Sigmoid colon (tissue), 7 donors: ENCODE data around the gene OPCML. TPM values are rescaled to one million over a fixed set of nuclear protein-coding genes. Genes with fewer than 3 reads are reported as not detected.

Experiments
- DNase-seq: peaks from one replicate; pipeline ENCODE4 v3.0.0-alpha.2; 2019
- H3K27ac ChIP-seq, 4 donors: fragments of 200-600 bp; sonication (generic); one replicate each; pipeline ENCODE4 v1.5.1; 2016 to 2019; ENCODE audit warnings: mild to moderate bottlenecking in 1 of 4
- H3K27me3 ChIP-seq, 3 donors: fragments of 200-600 bp; sonication (generic); one replicate each; pipeline ENCODE4 v1.5.1; 2019; ENCODE audit warnings: mild to moderate bottlenecking in 1 of 3
- H3K36me3 ChIP-seq, 4 donors: fragments of 200-600 bp; sonication (generic); one replicate each; pipeline ENCODE4 v1.5.1; 2016 to 2019
- H3K4me1 ChIP-seq, 4 donors: fragments of 200-600 bp; sonication (generic); one replicate each; pipeline ENCODE4 v1.5.1; 2017 to 2019
- H3K4me3 ChIP-seq, 4 donors: fragments of 200-600 bp; sonication (generic); one replicate each; pipeline ENCODE4 v1.5.1; 2017 to 2019; ENCODE audit warnings: mild to moderate bottlenecking in 2 of 4, moderate library complexity in 1 of 4
- H3K9me3 ChIP-seq, 4 donors: fragments of 200-600 bp in 3 of 4; sonication (generic) in 3 of 4; one replicate each; pipeline versions ENCODE4 v1.5.1 to v1.6.1; 2013 to 2019
- CTCF ChIP-seq, 4 experiments: fragments of 450-650 bp in 3 of 4; fragments of 200-600 bp in 1 of 4; IDR thresholded peaks; one replicate each; pipeline ENCODE4 v1.5.1; 2016 to 2019; ENCODE audit warnings: antibody characterized with exemption in 4 of 4, mild to moderate bottlenecking in 3 of 4, moderate library complexity in 2 of 4
- EP300 ChIP-seq, 4 donors: sonication (generic); formaldehyde crosslinking; IDR thresholded peaks; one replicate each; pipeline ENCODE4 v1.6.1; 2017; ENCODE audit warnings: antibody characterized with exemption in 4 of 4
- POLR2A ChIP-seq, 2 donors: fragments of 450-650 bp; IDR thresholded peaks; one replicate each; pipeline ENCODE4 v1.6.1; 2016; ENCODE audit warnings: antibody characterized with exemption in 2 of 2, mild to moderate bottlenecking in 2 of 2, moderate library complexity in 2 of 2
- POLR2AphosphoS5 ChIP-seq, 4 donors: sonication (generic); formaldehyde crosslinking; IDR thresholded peaks; one replicate each; pipeline ENCODE4 v1.6.1; 2017; ENCODE audit warnings: antibody characterized with exemption in 4 of 4
- WGBS, 2 donors: extraction: QIAGEN DNeasy Blood & Tissue Kit; methylation state at CpG; one replicate each; pipeline ENCODE4 v1.1.7; 2013; 5-methylcytosine and 5-hydroxymethylcytosine counted together
- intact Hi-C: fragments of 100-400 bp; cut with DNase I; formaldehyde crosslinking; loops from one replicate; pipeline ENCODE4 v1.15.1; 2023
- polyA plus RNA-seq, 3 donors: library from polyadenylated mRNA; stranded (reverse); fragments of 200-250 nt; gene quantifications; one replicate each; pipeline ENCODE4 v1.2.3, GENCODE V29; 2013
- total RNA-seq, 4 donors: library from RNA; depleted of rRNA; stranded (reverse); fragments of >200 nt; gene quantifications; one replicate each; pipeline ENCODE4 v1.1.0, GENCODE V29; 2016
- donor health status: healthy with polysubstance abuse.
- donor health status: Bipolar disorder and iron deficiency.
- donor health status: healthy.

The OPCML gene
- total and polyA plus RNA-seq, 7 donors = under 0.01 to 0.14 (median 0.03) TPM; not detected in 4

GRCh38 chr11:132982772-132983640 is 549.3 kb downstream of the OPCML start:
- Histone ChIP-seq H3K9me3 (no peaks in the 10 kb centered on the region), H3K4me3 (no peak overlapping the region), H3K27me3 (no peaks in the 10 kb centered on the region), H3K27ac (no peak overlapping the region), H3K4me1 (no peaks in the 10 kb centered on the region), H3K36me3 (no peaks in the 10 kb centered on the region)
- WGBS, 2 donors = 80 to 81% methylated on average over 7 of the region's 7 CpGs
- intact Hi-C loops = no loop called here
- DNase-seq = no peak
- TF ChIP-seq POLR2A (IDR thresholded peaks at IDR 0.05) (no peak), EP300 (IDR thresholded peaks at IDR 0.05) (no peak), POLR2AphosphoS5 (IDR thresholded peaks at IDR 0.05) (no peak), CTCF (IDR thresholded peaks at IDR 0.05) (no peak)

DNA sequence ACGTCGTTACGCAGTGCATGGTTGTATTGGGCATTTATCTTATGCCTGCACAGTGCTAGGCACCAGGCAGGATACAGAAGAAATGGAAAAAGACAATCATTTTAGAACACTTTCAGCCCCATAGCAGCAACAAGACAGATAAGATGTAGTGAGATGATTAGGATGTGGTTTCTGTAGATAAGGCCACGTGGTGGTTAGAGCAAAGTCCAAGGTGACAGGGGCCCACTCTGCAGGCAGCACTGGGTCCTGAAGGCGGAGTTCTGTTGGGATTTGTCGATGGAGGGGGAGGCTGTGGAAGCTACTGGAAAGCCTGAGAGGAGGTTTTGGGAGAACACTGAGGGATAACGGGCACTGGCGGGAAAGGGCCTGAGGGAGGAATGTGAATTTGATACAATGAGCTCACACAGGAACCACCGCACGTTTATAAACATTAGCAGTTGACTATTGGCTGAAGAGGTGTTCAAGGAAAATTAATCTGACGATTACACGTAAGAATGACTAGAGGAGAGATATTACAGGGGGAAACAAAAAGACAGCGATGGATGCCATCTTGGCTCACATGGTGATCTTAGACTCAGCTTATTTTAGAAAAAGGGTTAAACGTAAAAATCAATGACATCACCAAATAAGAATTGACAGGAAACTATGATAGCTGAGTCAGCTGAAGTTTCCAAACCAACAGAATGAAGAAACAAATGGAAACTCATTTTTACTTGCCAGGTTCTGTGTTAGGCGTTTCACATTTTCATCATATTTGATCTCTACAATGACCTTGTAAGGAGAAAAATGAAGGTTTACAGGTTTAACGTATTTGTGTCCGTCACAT is 551.0 kb downstream of the OPCML start:
- Histone ChIP-seq H3K27ac (no peak overlapping the region), H3K9me3 (no peaks in the 10 kb centered on the region), H3K4me1 (no peaks in the 10 kb centered on the region), H3K27me3 (no peaks in the 10 kb centered on the region), H3K4me3 (no peak overlapping the region), H3K36me3 (no peaks in the 10 kb centered on the region)
- intact Hi-C loops = no loop called here
- DNase-seq = no peak
- WGBS, 2 donors = 65 to 80% methylated on average over 17 of the region's 17 CpGs
- no peak for TF ChIP-seq POLR2A (IDR thresholded peaks at IDR 0.05)
- TF ChIP-seq CTCF (IDR thresholded peaks at IDR 0.05) = no peak
- TF ChIP-seq EP300 (IDR thresholded peaks at IDR 0.05) = no peak

GRCh38 chr11:132980670-132981069 is 551.6 kb downstream of the OPCML start:
- Histone ChIP-seq H3K36me3 (no peaks in the 10 kb centered on the region), H3K27me3 (no peaks in the 10 kb centered on the region), H3K4me3 (no peak overlapping the region), H3K9me3 (no peaks in the 10 kb centered on the region), H3K27ac (no peak overlapping the region), H3K4me1 (no peaks in the 10 kb centered on the region)
- no peak for DNase-seq
- 27 to 74% methylated on average over 8 of the region's 8 CpGs for WGBS, 2 donors
- no peak for TF ChIP-seq POLR2A (IDR thresholded peaks at IDR 0.05)
- TF ChIP-seq CTCF (IDR thresholded peaks at IDR 0.05) = no peak
- no peak for TF ChIP-seq POLR2AphosphoS5 (IDR thresholded peaks at IDR 0.05)
- no peak for TF ChIP-seq EP300 (IDR thresholded peaks at IDR 0.05)
- intact Hi-C loops = no loop called here

GRCh38 chr11:132977746-132978145 is 554.6 kb downstream of the OPCML start:
- TF ChIP-seq POLR2AphosphoS5 (IDR thresholded peaks at IDR 0.05) (no peak), EP300 (IDR thresholded peaks at IDR 0.05) (no peak), CTCF (IDR thresholded peaks at IDR 0.05) (no peak), POLR2A (IDR thresholded peaks at IDR 0.05) (no peak)
- no peaks in the 10 kb centered on the region for H3K4me1 ChIP-seq
- no peak overlapping the region for H3K27ac ChIP-seq
- DNase-seq = no peak
- no peaks in the 10 kb centered on the region for H3K36me3 ChIP-seq
- 84 to 93% methylated on average over 4 of the region's 4 CpGs for WGBS, 2 donors
- intact Hi-C loops = no loop called here
- no peaks in the 10 kb centered on the region for H3K9me3 ChIP-seq
- H3K4me3 ChIP-seq = no peak overlapping the region
- no peaks in the 10 kb centered on the region for H3K27me3 ChIP-seq
